GM18909 (cell line): ENCODE results near the gene ARGLU1.

ENCODE experiments used
- ATAC-seq: cut with Tn5 transposase; IDR thresholded peaks from one replicate; pipeline ENCODE4 v1.9.1; 2021; ENCODE audit warnings: mild to moderate bottlenecking; ENCODE audit not compliant: unreplicated experiment, poor library complexity

Gene ARGLU1

DNA sequence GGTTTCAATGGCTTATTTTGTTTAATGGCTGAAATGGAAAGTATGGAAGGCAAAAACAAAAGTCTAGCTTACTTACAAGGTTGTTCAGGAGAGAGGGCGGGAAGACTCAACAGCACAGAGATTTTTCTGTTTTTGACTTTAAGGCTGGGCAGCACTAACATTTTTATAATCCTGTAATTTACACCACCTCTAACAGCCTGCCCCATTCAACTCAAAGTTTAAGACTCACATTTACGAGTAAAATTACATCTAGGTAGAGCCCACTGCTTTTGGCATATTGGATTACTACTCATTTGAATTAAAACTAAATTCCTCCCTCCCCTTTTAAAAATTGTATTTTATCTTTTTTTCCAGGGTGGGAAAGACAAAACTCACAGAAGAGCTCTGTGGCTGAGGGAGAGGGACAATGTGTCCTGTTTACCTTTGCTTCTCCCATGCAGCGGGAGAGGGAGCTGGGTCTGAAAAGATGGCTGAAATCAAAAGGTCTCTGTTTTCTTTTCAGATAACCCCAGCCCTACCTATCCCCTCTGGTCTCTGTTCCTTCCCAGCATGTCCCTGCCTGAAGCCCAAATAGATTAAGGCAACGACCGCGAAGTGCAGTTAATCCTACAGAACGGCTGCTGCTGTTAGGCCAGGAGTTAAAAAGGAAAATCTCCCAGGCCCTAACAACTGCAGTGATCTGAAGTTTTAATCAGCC, 39.1 kb downstream of the ARGLU1 start:
- no peak for ATAC-seq

DNA sequence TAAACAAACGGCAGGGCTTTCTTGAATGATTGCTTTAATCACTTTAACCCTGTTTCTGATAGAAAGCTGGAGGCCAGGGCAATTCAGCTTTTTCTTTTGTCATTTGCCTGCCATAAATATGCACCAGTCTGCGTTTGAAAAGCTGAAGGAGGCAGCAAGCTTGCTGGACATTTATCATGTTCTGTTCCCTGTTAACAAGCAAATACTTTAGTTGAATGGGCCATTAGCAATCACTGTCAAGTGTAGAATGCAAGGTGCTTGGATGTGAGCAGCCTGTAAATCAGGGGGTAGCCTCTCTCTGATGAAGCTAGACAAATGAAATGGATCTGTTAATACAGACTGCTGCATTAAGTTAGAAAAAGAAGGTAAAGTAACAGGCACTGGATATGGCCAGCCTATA, 40.1 kb downstream of the ARGLU1 start:
- ATAC-seq = no peak

DNA sequence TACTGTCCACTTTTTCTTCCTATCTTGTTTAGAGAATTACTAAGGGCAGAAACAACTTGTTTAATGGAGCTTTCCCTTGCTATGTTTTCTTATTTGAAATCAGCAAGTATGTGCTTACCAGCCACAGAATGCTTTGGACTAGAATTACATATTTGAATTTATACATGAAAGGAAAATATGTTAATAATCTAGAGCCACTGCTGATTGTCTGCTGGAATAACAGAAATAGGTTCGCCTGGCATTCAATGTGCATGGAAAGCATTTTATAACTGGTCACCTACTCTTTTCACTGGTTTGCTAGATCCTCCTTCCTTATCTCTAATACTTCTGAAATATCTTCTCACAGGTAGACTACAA, 40.5 kb downstream of the ARGLU1 start:
- ATAC-seq = no peak

DNA sequence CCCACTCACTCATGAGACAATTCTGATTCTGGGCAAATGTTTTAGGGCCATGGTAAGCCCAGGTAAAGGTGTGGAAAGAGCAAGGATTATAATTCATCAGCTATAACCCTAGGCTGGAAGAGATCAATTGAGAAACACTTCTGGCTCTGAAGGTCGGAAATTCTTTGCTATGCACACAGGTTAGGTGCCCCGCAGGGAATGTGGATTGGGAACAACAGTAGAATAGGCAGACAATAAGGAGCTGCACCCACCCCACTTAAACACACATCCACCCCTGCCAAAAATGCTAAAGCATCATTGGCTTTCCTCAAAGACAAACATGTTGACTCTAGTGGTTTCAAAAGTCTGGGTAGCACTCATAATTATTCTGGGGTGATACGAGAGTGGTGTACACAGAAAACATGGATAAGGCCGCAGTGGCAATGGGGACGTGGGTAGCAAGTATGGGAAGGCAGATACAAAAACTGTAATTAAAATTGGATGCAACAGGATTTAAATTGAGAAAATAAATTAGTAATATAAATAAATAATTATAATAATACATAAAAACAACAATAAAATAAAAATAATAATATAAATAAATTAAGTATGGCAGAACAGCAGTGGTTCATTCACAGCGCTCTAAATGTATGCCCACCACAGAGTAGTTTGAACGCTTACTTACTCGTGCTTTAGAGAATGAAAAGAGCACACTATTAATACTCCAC, 41.0 kb downstream of the ARGLU1 start:
- ATAC-seq = no peak

DNA sequence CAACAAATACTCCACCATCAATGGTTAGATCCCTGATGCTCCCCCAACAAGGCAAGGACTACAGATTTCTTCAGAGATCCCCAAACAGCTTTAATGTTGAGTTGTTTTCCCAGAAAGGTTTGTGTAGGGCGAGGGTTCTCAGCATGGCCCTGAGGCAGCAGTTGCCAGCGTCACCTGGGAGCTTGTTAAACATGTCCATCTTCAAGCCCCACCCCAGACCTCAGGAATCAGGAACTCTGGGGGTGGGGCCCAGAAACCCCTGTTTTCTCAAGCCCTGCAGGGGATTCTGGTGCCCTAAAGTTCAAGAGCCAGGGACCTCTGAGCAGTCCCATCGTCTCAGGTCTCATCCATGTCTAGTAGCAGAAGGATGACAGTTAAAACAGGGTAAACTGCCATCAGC, 42.1 kb downstream of the ARGLU1 start:
- no peak for ATAC-seq

DNA sequence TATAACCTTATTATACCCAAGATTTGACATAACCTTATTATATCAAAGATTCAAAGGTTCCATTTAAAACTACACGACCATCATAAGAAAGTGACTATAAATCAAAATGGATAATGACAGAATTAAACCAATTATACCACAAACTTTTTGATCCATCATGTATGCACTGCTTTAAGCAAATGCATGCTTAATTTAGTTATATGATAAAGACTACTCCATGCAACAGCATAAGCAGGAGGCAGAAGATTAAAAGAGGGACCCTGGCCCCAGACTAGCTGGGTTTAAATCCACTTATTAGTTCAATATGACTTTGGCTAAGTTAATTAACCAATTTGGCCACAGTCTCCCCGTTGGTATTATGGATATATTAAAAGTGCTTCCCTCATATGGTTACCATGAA, 43.8 kb downstream of the ARGLU1 start:
- no peak for ATAC-seq

DNA sequence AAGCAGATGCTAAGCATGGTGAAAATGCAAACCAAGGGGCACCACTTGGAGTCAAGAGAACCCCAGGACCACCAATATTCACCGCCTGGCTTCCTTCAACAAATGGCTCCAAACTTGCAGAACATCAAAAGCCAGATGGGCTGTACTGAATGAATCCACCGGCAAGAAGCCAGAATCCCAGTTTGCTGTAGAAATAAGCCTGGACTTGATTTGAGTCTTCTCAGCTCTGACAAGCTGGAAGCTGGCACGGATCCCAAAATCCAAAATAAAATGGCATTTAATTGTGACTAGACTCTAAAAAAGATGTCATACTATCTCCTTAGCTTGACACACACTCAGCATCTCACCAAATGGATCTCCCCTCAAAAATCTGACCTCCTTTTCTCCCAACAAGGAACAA, 44.4 kb downstream of the ARGLU1 start:
- ATAC-seq = no peak

DNA sequence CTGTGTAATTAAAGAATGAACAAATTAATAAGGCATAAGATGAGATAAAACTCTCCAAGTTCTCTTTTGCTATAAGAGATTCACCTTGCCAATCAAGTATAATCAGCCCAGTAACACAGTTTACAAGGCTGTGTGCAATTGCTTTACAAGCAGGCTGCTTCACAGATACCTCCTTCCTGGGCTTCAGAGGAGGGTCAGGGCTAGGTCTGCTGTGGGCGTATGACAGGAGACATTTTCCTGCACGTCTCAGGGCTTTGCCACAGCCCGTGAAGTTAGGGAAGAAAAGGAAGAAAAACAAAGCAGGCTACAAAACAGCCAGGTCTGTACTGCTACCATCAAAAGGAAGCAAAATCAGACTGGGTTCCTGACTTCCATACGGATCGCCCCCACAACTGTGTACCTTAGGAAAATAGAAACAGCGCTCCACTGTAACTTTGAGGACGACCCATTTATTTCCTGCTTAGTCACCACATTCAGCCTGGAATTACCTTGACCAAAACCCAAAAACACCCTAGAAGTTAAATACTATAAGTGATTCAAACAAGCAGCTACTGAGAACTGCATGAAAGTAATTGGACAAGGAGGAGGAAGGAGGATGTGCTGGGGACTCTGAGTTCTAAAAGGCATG, 44.9 kb downstream of the ARGLU1 start:
- no peak for ATAC-seq

DNA sequence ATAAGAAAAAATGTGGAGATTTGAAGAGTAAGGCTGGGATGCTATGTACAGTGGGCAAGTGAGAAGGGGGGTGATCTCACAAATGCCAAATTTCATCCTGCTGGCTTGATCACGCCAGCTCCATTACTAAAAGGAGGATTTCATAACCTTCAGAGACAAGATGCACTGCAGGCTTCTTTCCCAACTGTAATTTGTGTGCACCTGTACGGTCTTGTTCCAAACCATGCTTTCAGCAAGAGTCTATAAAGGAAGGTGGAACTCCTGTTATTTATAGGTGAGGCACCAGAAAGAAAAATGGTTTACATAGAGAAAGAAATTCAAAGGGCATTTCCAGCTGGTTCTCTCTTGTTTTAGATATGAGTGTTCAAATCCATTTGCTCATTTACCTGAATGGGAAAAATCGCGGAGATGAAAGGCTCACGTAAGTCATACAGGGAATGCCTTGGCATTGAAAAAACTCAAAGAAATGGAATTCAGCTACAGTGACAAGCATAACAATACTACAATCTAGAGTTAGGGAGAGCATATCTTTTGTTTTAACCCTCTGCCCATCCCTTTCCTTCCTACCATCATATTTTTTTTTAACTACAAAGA, 45.7 kb downstream of the ARGLU1 start:
- no peak for ATAC-seq

DNA sequence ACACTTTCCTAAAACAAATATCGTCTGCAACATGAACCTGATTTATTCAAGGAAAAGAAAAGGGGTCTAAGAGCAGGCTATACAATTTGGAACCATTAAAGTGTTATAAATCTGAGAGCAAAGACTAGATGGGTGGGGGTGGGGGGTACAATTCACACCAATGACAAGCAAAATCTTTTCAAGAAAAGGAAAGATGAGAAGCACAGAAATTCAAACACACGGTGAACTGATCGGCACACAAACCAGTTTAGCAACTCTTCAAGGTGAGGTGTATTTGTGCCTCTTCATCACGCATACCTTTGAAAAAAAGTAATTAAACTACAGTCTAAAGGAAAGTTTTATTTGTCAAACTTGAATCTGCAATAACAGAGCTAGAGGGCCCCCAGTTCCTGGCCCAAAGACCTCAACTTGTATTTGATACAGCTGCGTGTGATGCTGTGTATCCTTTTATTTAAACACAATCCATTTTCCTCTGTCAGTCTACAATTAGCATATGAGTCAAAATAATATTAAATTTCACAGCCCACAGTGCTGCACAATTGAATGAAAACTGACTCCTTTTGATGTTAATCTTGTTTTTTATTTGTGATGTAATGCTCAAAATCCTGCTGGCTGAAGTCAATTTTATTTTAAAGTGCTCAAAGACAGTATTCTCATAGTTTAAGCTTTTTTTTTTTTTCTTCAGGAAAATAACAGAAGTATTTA, 46.7 kb downstream of the ARGLU1 start:
- no peak for ATAC-seq

DNA sequence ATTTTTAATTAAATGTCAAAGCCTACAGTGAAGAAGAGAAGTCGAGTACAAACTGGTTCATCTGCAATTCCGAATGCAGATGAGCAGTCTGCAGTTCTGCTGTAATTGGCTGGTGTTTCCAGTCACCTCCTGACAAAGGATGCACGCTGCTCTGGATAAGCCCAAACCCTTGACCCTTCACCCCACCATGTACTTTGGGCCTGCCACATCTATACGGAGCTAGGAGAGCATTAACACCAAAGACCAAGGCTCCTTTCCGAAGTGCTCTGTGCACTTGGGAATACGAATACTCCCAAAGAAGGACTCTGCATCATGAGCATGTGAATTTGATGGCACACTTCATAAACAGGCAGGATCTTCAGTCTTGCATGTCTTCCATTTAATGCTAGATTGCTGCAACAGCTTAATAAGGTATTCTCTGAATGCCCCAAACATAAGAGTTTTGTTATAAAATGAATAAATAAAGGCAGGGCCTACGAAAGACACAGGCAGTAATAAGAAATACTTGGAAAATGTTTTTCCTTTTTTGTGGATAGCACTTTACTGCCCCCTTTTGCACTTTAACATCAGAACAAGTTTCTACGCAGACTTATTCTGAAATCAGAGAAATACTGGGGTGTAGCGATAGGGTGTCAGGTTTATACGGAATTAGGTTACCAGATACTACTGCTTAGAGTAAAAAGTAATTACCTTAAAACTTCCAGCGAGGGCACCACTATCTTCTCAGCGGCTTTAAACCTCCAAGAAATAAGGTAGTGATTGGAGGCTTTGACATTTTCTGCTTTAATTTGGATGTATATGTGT, 47.5 kb downstream of the ARGLU1 start:
- no peak for ATAC-seq

DNA sequence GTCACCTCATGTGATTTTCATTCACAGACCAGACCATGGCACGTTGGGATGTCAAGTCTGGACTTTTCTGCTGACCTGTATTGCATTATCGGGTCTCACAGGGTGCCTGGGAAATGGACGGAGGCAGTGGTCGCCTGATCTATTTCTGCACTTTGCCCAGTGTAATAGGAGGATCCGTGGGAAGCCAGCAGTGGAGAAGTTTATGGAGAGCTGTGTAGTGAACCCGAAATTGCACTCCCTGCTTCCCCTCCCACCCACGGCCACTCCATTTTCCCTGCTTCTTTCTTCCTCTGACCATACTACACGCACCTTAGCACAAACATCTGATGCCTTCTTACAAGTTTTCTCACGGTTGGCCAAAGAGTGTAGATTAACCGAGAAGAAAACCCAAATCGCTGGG, 49.4 kb downstream of the ARGLU1 start:
- no peak for ATAC-seq

DNA sequence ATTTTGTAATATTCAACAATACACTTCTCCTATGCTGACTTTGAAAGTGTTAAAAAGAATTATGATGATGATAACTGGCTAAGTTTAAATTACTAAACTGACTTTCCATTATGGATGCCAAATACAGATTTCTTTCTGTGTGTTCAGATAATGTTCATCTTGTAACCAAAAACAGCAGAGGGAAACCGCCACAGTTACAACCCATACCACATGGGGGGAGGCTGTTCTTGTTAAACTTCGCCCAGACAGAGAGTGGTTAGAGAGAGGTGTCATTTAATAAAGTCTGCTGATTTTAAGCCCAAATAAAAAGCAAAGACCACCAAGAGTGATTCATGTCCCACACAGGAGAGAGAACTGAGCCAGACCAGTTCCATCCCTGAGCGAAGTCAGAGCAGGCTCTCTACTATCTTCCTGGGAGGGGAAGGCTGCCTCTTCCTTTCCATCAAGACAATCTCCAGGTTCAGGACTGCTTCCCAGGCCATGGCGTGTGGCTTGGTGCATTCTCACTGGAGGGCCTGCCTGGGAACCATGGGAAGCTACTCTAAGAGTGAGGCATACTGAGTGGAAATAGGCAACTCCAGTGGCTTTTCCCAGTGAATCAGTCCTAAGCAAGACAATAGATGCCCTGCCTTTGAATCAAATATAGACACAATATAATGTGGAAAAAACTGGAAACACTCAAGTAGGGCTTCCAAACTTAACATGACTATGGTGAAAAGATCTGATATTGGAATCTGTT, 50.7 kb downstream of the ARGLU1 start:
- no peak for ATAC-seq

DNA sequence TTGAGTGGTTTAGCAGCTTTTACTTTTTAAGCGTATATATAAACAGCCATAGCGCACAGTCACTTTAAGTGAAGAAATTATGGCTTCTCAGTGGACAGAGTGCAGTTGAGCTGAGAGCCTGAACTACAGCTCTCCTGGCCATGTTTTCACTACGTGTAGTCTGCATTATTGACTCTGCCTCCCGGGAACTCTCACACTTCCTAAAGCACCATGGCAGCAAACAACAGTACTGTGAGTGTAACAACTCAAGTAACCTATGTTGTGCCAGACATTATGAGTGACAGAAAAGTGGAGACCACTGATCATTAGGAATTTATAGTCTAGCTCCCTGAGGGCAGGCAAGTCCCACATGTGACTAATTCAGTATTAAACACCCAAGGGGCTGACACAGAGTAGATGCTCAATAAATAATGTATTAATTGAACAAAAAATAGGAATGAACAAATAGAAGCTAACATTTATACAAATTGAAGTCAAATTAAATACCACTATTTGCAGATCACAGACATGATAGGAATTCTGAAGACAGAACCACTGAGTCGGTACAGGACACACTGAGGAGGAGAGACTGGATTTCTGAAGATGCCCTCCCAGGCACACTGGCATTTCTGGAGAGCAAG, 52.2 kb downstream of the ARGLU1 start:
- no peak for ATAC-seq

DNA sequence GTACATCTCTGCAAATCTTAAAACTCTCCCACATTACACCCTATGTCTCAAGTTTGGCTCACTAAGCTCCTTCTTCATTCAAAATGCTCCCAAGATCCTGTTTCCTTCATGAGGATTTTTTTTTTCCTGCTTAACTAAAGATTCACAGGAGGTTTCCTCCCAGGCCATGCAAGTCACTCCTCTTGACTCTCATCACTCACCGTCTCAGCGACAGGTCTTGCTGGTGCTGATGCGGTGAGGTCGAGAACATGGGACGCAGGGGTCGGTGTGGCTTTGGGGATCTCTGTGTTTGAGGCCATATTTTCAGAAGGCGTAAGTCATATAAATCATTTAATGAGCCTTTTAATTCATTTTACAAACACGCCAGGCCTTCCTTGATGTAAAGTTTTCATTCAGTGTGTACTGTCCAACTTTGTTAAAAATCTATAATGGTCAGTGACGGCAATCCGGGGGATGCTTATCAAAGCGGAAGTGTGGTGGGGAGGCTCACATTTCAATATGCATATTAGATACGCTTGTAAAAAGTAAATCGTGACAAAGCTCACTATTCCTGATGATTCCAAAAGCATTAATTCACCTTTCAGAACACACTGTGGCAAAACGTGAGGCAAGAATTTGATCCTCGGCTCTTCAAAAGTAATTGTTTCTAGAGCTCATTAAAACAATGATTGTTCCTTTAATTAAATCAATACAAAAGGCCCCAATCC, 52.9 kb downstream of the ARGLU1 start:
- ATAC-seq = no peak

DNA sequence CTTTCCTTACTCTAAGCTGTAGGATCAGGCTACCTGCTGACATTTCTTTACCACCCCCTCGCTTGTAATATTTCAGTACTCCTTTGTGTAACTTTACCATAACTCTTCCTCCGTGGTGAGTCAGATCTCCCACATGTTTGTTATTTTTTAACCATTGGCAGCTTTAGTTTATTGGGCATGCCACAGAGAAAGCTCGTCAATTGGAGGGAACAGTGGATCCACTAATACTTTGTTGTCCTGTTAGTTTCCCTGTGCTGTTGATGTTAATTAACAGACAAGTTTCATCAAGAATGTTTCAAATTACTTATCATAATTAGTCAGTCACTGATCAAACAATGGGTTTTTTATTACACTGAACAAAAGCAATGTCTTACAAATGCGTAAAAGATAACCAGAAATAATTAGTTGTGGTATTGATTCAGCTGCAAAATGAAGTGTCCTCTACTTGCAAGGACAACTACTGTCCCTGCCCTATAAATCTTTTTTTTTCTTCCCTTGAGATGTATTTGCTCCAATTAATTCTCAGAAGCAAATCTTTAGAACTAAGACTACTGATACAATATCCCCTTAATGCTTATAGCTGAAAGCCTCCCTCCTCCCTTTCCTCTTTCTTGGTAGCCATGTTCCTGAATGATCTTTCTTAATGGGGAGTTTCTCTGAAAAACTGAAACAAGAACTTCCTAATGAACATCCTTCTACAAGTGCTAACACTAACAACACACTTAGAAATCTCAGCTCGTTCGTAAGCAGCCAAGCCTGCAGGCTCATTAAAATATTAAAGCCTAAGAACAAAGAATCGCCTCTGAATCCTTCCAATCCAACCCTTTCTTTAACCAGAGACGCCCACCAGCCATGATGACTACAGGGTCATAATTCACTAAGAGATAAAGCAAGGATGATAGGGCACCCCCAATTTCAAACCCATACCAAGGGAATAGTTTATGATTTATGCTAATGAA, 54.6 kb downstream of the ARGLU1 start:
- no peak for ATAC-seq

DNA sequence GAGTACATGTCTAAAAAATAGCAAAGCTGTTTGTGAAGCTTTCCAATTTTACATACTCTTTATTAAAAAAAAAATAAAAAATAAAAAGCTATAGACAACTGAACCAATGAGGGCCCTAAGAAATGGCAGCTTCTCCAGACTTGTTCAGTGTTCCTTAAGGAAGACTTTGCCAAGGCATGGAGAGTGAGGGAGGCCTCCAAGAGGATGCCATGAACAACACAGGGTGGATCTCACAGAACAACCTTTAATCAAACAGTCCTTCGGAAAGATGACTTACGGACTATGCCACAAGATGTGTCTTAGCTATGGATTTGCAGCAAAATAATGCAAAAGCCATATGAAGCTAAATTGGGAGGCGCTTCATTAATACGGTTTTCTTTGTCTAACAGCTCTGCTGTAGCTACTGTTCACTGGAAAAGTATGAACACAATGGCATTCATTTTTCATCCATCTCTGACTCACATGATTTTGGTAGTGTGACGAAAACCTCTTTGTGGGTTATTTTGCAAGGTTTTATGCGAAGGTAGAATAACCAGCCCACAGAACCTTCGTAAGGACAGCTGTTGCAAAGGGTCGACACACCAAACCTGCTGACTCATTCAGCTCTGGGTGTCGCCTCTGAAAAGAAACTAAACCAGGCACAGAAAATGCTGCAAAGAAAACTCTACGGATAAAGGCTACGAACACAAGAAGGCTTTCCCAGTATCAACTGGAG, 60.2 kb downstream of the ARGLU1 start:
- ATAC-seq = peak; percentile 91
